ENCODE results near the gene PRUNE1.
A peak's percentile ranks its signal among the peaks of the same experiment; 100 is the strongest.

Gene PRUNE1

GRCh38 chr1:151005729-151006319 lies 2.4 kb upstream of the PRUNE1 start:
- no peak for DNase-seq (ENCODE audit: low read depth in 1 of 2, low spot score in 1 of 2)

DNA sequence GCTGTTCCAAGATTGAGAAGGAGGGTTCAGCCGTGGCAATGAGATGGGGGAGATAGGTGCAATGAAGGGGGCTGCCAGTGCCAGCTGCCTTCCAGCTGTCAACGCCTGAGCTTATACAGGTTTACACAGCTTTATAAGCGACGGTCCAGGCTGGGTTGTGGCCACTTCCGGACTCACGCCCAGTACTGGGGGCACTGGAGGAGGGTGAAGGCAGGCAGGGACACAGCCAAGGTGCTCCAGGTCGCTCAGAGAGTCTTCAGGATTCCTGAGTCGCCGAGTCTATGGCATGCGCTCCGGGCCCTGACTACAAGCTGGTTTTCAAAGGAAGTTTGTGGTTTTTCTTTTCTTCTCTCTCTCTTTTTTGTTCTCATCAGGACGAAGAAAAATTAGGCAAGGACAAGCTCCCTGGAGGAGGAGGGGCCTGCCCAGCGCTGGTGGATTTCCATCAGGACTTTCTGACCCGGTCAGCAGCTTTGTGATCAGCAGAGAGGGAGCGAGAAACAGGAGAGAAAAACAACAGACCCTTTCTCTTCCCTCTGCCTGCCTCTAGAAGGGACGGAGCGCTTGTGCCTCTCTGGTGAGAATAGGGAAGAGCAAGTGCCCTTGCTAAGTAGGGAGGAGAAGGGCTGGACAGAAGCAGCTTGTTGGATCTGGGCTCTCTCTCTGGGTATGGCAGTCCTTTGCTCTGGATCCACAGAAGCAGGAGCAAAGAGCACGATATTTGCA lies 1.8 kb upstream of the PRUNE1 start, which contains the start of gene MINDY1:
MINDY1 (minus strand) TSS at position 576 of the 726 bp plus-strand sequence. CDS start 4,285 bp downstream, outside the sequence.
- no peak for DNase-seq (ENCODE audit: low read depth in 1 of 2, low spot score in 1 of 2)

GRCh38 chr1:151007853-151008243 lies 401 bp upstream of the PRUNE1 start:
- DNase-seq (ENCODE audit: low read depth in 1 of 2, low spot score in 1 of 2): no peak

DNA sequence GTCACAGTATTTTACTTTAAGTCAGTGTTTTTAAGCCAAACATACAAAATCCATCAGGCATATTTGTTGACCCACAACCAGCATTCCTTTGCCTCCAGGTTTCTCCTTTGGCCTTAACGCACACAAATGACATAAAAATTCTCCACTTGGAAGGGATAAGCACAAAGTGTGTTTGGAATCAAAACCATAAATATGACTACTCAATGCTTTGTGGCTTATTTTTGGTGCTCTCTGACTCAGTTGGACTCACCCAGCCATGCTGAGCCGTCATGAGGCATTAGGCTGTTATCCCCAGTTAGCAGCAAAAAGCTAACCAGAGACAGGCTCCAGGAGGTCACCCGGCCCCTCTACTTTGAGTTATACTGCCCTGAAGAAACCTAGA lies 948 bp downstream of the PRUNE1 start:
- DNase-seq (ENCODE audit: low read depth in 1 of 2, low spot score in 1 of 2): no peak

GRCh38 chr1:151009674-151010345 lies 1.6 kb downstream of the PRUNE1 start:
- no peak for DNase-seq (ENCODE audit: low read depth in 1 of 2, low spot score in 1 of 2)

DNA sequence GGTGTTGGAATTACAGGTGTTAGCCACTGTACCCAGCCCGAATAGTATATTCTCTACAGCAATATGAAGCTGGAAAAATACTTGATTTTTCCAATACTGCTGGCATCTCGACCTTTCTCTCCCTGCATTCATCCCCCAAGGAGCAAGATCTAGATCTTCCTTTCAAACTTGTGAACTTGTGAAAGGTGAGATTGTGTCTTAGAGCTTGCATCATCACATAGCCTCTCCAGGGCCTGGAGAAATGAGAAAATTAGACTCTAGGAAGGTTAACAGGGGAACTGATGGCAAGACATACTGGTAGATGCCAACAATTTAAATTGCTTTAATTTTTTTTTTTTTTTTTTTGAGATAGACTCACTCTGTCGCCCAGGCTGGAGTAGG lies 2.1 kb downstream of the PRUNE1 start:
- no peak for DNase-seq (ENCODE audit: low read depth in 1 of 2, low spot score in 1 of 2)

DNA sequence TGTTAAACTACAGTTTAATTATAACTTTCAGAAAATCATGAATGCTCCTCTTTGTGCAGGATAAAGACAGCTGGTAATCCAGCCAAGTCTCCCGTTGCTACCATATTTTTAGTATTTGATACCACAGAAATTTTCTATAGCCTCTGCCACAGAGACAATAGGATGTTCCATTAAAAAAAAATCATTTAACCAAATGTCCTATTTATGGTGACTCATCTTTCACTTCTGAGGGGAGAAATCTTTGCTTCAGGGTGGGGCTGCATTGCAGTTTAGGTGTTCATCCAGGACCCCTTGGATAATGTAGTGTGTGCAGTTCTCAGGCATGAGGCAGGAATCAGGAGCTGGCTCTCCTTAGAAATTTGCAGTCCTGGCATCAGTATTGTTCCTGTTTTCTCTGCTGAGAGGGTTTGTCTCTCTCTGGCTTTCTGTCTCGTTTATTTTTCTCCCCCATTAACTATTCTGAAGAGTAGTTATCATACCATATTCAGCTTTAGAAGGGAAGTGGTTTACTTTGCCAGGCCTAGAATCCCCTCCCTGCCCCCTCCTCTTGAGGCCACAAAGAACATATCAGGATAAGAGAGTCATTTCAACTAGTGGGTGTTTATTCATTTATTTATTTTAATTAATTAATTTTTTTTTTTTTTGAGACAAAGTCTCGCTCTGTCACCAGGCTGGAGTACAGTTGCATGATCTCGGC lies 3.1 kb downstream of the PRUNE1 start:
- no peak for DNase-seq (ENCODE audit: low read depth in 1 of 2, low spot score in 1 of 2)

GRCh38 chr1:151012684-151013471 lies 4.6 kb downstream of the PRUNE1 start:
- DNase-seq (ENCODE audit: low read depth in 1 of 2, low spot score in 1 of 2): no peak

- DNase-seq (ENCODE audit: low read depth in 1 of 2, low spot score in 1 of 2): no peak
These were observed 5.3 kb downstream of the PRUNE1 start for GRCh38 chr1:151013518-151013917.

DNA sequence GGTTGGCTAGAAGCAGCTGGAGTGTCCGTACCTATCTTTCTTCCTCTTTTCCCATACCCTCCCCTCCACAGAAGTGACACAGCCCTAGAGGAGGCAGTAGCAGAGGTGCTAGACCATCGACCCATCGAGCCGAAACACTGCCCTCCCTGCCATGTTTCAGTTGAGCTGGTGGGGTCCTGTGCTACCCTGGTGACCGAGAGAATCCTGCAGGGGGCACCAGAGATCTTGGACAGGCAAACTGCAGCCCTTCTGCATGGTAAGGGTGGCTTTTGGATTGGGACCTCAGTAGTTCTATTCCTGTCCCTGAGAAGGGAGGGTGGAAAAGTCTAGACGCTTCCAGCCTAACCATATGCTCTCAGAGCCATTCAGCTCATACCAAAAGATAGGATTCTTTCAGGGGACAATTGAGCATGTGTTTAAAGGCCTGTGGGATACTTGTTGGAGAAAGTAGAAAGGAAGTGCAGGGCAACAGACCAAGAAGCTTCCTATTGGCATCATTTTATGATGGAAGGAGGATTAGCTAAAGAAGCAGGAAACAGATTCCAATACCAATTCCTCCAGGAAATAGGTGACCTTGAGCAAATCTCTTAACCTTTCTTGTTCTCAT lies 16.4 kb downstream of the PRUNE1 start:
- peak; percentile 65 to 76 for DNase-seq (ENCODE audit: low read depth in 1 of 2, low spot score in 1 of 2)

GRCh38 chr1:151026460-151026859 lies 18.2 kb downstream of the PRUNE1 start:
- DNase-seq (ENCODE audit: low read depth in 1 of 2, low spot score in 1 of 2): no peak

DNA sequence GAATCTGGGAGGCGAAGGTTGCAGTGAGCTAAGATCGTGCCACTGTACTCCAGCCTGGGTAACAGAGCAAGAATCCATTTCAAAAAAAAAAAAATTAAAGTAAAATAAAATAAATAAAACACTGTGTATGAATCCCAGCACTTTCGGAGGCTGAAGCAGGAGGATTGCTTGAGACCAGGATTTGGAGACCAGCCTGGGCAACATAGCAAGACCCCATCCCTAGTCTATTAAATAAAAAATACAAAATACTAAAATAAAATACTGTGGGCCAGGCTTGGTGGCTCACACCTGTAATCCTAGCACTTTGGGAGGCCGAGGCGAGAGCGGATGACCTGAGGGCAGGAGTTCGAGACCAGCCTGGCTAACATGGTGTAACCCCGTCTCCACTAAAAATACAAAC lies 23.9 kb downstream of the PRUNE1 start:
- no peak for DNase-seq (ENCODE audit: low read depth in 1 of 2, low spot score in 1 of 2)

DNA sequence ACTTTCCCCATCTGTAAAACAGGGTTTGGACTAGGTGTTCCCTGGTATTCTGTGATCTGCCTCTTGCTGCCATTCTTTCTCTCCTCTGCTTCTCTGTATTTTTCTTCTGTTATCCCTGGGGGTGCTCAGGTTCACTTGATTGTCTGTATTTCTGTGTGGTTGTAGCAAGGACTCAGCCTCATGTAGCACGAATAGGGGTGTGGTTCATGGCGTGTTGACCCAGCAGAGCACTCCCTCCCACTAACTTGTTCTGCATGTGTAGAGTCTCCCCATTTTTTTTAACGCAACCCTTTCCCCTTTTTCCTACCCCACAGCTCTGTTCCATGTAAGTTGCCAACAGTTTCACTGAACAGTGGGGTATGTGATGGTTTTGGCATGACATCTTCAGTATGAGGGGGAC lies 26.9 kb downstream of the PRUNE1 start:
- no peak for DNase-seq (ENCODE audit: low read depth in 1 of 2, low spot score in 1 of 2)

- DNase-seq (ENCODE audit: low read depth in 1 of 2, low spot score in 1 of 2): no peak
These were observed 28.1 kb downstream of the PRUNE1 start, which contains the start of gene BNIPL for GRCh38 chr1:151036356-151036755. BNIPL (plus strand) TSS chr1:151036586; CDS start chr1:151036726, 140 bp downstream.

DNA sequence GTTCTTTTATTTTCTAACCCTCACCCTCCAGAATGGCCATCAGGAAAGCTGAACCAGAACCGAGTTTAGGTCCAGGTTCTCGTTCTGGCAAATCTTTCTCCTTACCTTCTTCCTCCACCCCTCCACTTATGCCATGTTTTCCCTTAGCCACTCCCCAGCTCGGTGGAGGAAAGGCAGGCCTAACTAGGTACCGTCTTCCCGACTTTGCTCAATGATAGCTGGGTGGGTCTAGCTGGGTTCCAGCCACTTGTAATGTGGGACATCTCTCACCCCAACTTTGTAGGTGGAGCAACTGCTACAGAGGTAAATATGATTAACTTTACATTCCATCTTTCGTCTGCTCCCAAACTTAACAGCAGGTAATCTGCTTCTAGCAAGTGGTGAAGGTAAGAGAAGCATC lies 28.8 kb downstream of the PRUNE1 start:
- no peak for DNase-seq (ENCODE audit: low read depth in 1 of 2, low spot score in 1 of 2)

DNA sequence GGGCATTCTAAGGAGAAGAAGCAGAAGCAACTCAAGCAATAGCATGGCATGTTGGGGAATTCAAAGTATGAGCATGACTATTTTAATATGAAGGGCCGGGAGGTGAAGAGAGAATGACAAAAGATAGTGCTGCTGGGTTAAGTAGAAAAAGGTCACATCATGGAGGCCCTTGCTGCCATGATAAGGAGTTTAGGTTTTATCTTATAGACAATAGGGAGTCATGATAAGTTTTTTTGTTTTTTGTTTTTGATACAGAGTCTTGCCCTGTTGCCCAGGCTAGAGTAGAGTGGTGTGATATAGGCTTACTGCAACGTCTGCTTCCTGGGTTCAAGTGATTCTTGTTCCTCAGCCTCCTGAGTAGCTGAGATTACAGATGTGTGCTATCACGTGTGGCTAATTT lies 31.3 kb downstream of the PRUNE1 start:
- DNase-seq (ENCODE audit: low read depth in 1 of 2, low spot score in 1 of 2): no peak

DNA sequence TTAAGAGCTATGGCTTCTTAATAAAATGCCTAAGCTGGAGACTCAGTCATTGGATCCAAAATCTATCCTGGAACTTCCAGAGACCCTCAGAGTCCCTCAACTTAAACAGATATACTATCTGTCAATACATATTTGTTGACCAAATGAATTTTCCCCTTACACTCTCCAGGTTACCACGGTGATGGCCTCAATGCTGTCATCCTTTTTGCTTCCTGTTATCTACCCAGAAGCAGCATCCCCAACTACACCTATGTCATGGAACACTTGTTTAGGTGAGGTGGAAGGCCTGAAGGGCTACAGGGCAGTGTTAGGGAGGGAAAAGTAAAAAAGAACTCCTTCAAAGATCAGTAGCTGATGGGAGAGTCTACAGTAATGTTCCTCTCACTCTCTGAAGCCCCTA lies 34.9 kb downstream of the PRUNE1 start:
- no peak for DNase-seq (ENCODE audit: low read depth in 1 of 2, low spot score in 1 of 2)

DNA sequence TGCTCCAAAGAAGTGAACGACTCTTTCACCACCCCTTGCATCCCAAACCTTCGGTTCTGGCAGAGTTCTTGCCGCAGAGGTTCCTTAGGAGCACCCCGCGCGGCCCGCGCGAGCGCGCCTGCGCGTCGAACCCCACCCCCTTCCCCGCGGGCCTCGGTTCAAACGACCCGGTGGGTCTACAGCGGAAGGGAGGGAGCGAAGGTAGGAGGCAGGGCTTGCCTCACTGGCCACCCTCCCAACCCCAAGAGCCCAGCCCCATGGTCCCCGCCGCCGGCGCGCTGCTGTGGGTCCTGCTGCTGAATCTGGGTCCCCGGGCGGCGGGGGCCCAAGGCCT lies 39.3 kb downstream of the PRUNE1 start, which contains the start of gene C1orf56:
C1orf56 (plus strand) TSS at position 161 of the 334 bp plus-strand sequence; CDS start at position 258, 97 bp downstream.
- peak in 1 of 2 donors; percentile 41 for DNase-seq (ENCODE audit: low read depth in 1 of 2, low spot score in 1 of 2)

GRCh38 chr1:151047925-151048644 lies 39.8 kb downstream of the PRUNE1 start:
- DNase-seq (ENCODE audit: low read depth in 1 of 2, low spot score in 1 of 2): peak in 1 of 2 donors; percentile 18

DNA sequence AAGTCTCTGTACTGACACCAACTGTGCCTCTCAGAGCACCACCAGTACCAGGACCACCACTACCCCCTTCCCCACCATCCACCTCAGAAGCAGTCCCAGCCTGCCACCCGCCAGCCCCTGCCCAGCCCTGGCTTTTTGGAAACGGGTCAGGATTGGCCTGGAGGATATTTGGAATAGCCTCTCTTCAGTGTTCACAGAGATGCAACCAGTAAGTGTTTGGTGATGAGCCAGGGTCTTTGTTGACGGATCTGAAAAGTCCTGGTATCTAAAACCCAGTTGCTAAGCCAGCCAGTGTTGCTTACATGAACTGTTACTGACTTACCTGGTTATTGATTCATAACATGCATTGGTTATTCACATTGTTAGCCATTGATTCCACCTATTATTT lies 40.4 kb downstream of the PRUNE1 start:
- no peak for DNase-seq (ENCODE audit: low read depth in 1 of 2, low spot score in 1 of 2)
